T-helper 1 cell treated with Interleukin-12 subunit alpha and Interleukin-12 subunit beta and Interleukin-4 antibody, amounts not matched to agents 30 μg/mL and 1 μg/mL, for 36 hours (primary cell): ENCODE measurements around the gene HSDL1.
"Not testable (repeated sequence)": the region's sequence is repeated elsewhere in the genome, so short reads cannot be mapped to it uniquely, and the experiment has no call there.

ENCODE experiments used
- H3K27ac Mint-ChIP-seq: one replicate; pipeline ENCODE4 v1.8.0; 2021; ENCODE audit warnings: mild to moderate bottlenecking, mixed read lengths
- H3K27me3 Mint-ChIP-seq: one replicate; pipeline ENCODE4 v1.8.0; 2021; ENCODE audit warnings: low read depth, mixed read lengths
- H3K36me3 Mint-ChIP-seq: one replicate; pipeline ENCODE4 v1.8.0; 2021; ENCODE audit warnings: low read depth, mixed read lengths
- H3K4me1 Mint-ChIP-seq: one replicate; pipeline ENCODE4 v1.8.0; 2021; ENCODE audit warnings: low read depth, mixed read lengths
- H3K4me3 Mint-ChIP-seq: one replicate; pipeline ENCODE4 v1.8.0; 2021; ENCODE audit warnings: mild to moderate bottlenecking, moderate library complexity, mixed read lengths
- H3K9me3 Mint-ChIP-seq: one replicate; pipeline ENCODE4 v1.8.0; 2021; ENCODE audit warnings: mixed read lengths

Gene HSDL1

DNA sequence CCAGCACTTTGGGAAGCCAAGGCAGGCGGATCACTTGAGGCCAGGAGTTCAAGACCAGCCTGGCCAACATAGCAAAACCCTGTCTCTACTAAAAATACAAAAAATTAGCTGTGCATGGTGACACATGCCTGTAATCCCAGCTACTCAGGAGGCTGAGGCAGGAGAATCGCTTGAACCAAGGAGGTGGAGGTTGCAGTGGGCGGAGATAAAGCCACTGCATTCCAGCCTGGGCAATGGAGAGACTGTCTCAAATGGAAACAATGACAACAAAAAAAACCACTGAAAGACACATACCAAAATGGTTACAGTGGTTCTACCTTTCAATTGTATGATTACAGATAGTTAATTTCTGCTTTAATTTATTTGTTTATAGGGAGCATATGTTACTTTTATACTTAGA, 33.0 kb downstream of the HSDL1 start:
- H3K27me3 Mint-ChIP-seq, H3K9me3 Mint-ChIP-seq, H3K27ac Mint-ChIP-seq, H3K4me3 Mint-ChIP-seq: not testable (repeated sequence)
- Mint-ChIP-seq H3K4me1 (peaks cover 20% of the 10 kb centered on the region), H3K36me3 (peaks cover 13% of the 10 kb centered on the region)

DNA sequence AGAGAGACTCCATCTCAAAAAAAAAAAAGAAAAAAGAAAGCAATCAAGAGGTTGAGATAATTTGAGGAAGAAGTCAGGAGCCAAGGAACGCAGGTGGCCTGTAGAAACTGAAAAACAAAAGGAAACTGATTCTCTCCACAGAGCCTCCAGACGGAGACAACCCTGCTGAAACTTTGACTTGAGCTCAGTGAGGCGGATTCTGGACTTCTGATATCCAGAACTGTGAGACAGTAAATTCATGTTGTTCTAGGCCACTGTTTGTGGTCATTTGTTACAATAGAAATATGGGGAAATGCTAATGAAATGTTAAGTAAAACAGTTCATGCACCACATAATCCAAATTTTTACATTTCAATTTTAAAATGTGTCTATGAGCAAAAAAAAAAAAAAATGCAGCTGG, 33.5 kb downstream of the HSDL1 start:
- Mint-ChIP-seq H3K27me3 (no peaks in the 10 kb centered on the region), H3K27ac (no peak overlapping the region), H3K4me1 (peaks cover 20% of the 10 kb centered on the region), H3K9me3 (no peaks in the 10 kb centered on the region), H3K36me3 (peaks cover 13% of the 10 kb centered on the region), H3K4me3 (no peak overlapping the region)

DNA sequence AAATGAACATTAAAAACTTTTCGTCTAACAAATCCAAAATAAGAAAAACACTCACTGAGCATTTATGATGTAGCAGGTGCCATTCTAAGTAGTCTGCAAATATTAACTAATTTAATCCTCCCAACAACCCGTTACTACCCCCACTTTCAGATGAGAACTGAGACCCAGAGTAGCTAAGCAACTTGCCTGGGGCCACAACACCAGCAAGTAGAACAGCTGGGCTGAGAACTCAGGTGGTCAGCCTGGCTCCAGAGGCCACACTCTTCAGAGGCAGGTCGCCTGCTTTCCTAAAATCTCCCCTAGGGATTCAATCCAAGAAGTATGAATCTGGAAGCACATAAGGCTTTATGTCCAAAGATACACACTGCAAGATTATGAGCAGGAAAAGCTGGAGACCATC, 34.5 kb downstream of the HSDL1 start:
- H3K4me1 Mint-ChIP-seq: peaks cover 12% of the 10 kb centered on the region
- no peaks in the 10 kb centered on the region for H3K27me3 Mint-ChIP-seq
- H3K9me3 Mint-ChIP-seq: no peaks in the 10 kb centered on the region
- peaks cover 13% of the 10 kb centered on the region for H3K36me3 Mint-ChIP-seq
- H3K4me3 Mint-ChIP-seq: no peak overlapping the region
- H3K27ac Mint-ChIP-seq: no peak overlapping the region

DNA sequence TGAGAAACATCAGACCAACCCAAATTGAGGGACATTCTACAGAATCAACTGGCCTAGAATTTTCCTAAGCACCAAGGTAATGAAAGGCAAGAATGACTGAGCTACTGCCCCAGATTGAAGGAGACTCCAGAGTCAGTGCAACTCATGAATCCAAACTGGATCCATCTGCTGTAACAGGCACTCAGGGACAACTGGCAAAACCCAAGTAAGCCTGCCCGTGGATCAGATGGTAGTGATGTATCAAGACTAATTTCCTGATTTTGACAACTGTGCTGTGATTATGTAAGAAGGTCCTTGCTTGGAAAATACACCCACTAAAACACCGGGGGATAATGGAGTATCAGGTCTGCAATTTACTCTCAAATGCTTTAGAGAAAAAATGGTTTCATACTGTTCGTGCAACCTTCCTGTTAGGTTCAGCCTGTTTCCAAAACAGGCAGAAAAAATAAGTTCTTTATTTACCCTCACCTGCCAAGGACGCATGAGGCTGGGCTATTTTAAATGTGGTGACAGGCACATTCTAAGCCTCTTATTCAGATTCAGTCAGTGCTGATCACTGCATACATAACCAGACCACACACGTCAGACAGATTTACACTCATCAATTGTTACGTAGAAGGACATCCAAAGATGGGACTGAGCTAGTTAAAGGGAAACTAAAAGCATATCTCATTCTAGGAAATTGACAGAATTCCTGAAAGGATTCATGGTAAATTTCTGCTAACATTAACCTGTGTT, 35.2 kb downstream of the HSDL1 start:
- no peaks in the 10 kb centered on the region for H3K9me3 Mint-ChIP-seq
- H3K27ac Mint-ChIP-seq: no peak overlapping the region
- no peaks in the 10 kb centered on the region for H3K27me3 Mint-ChIP-seq
- H3K36me3 Mint-ChIP-seq: peaks cover 13% of the 10 kb centered on the region
- peaks cover 11% of the 10 kb centered on the region for H3K4me1 Mint-ChIP-seq
- no peak overlapping the region for H3K4me3 Mint-ChIP-seq

DNA sequence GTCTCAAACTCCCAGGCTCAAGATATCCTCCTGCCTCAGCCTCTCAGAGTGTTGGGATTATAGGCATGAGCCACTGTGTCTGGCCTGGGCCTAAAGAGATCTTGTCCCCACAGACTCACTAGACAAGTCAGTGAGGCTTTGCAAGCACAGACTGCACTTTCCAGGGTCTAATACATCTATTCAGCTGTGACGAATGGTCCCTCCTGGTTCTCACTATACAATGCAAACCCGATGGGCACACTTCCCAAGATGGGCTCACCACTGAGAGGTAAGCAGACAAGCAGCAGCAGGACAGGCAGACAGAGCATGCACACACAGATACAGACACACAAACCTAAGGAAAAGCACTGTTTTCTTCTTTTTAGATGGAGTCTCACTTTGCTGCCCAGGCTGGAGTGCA, 37.1 kb downstream of the HSDL1 start:
- H3K27ac Mint-ChIP-seq: no peak overlapping the region
- H3K9me3 Mint-ChIP-seq: no peaks in the 10 kb centered on the region
- no peaks in the 10 kb centered on the region for H3K27me3 Mint-ChIP-seq
- H3K36me3 Mint-ChIP-seq: peaks cover 13% of the 10 kb centered on the region
- peaks cover 11% of the 10 kb centered on the region for H3K4me1 Mint-ChIP-seq
- H3K4me3 Mint-ChIP-seq: no peak overlapping the region

DNA sequence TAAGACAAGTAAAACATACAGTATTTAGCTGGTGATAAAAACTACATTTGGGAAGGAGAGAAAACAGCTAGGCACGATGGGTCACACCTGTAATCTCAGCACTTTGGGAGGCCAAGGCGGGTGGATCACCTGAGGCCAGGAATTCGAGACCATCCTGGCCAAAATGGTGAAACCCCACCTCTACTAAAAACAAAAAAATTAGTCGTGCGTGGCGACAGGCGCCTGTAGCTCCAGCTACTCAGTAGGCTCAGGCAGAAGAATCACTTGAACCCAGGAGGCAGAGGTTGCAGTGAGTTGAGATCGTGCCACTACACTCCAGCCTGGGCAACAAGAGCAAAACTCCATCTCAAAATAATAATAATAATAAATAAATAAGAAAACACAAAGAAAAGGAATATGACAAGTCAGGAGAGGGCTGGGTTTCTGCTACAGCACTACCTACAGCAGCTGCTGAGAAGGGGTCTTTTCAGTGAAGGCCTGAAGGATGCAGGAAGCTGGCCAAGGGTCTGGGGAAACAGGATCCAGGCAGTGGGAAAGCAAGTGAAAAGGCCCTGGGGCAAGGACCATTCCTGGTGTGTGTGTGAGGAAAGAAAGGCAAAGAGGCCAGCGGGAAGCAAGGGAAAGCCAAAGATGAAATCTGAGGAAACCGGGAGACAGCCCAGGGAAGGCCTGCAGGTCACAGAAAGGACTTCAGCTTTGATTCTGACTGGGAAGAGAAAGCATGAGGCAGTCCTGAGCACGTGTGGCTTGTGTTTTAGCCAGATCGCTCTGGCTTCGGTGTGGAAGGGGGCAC, 38.8 kb downstream of the HSDL1 start:
- Mint-ChIP-seq H3K36me3 (peaks cover 16% of the 10 kb centered on the region), H3K9me3 (no peaks in the 10 kb centered on the region), H3K27ac (no peak overlapping the region), H3K4me3 (no peak overlapping the region), H3K27me3 (no peaks in the 10 kb centered on the region), H3K4me1 (peaks cover 13% of the 10 kb centered on the region)

DNA sequence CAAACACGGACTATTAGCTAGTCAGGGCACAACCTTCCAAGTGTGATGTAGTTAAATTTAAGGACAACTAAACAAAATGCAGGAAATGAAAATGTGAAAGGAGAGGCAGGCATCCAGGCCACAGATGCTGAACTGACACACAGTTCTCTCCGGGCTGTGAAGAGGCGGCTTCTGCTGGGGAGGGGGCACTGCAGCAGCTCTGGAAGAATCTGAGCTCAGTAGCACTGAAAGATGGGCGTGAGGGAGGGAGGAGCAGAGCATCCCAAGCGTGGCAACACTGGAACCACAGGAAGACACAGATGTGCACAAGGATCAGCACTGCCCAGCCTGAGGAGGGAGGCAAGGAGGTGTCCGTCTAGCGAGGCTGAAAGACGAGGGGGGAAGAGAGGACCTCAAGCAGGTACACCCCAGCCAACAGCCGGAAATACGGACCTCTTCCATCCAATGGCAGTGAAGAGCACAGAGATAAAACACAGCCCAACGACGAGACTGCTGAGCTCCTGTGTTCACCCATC, 39.6 kb downstream of the HSDL1 start:
- no peaks in the 10 kb centered on the region for H3K9me3 Mint-ChIP-seq
- no peak overlapping the region for H3K4me3 Mint-ChIP-seq
- H3K27ac Mint-ChIP-seq: no peak overlapping the region
- H3K4me1 Mint-ChIP-seq: peaks cover 7% of the 10 kb centered on the region
- peaks cover 13% of the 10 kb centered on the region for H3K36me3 Mint-ChIP-seq
- no peaks in the 10 kb centered on the region for H3K27me3 Mint-ChIP-seq

DNA sequence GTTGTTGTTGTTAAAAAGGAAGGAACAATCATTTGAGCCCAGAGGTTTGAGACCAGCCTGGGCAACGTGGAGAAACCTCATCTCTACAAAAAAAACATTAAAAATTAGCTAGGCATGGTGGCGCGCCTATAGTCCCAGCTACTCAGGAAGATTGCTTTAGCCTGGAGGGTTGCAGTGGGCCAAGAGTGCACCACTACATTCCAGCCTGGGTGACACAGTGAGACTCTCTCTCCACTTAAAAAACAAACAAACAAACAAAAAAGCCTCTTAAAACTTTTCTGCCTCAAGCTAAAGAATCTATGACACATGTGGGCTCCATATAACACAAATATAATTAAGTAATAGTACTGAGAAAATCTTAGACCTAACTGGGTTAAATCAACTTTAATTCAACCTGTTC, 40.7 kb downstream of the HSDL1 start:
- Mint-ChIP-seq H3K4me3 (no peak overlapping the region), H3K9me3 (no peaks in the 10 kb centered on the region), H3K36me3 (peaks cover 13% of the 10 kb centered on the region), H3K27me3 (no peaks in the 10 kb centered on the region), H3K27ac (no peak overlapping the region), H3K4me1 (peaks cover 9% of the 10 kb centered on the region)

DNA sequence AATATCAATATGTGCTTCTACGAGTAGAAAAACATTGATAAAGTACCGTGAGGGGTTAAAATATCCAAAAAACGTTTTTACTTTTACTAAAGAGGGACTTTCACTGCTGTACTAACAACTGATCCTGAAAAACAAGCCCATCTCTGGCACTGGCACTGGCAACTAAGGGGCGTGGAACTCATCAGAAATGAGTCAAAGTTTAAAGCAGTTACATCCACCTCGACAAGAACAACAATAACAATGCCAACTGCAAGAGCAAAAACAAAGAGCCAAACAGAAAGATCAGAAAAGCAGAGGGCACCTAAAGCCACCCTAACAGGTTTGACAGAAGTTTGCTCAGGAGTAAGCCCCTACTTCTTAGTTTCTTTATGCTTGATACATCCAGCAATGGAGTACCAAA, 41.3 kb downstream of the HSDL1 start:
- no peaks in the 10 kb centered on the region for H3K9me3 Mint-ChIP-seq
- no peak overlapping the region for H3K27ac Mint-ChIP-seq
- H3K4me3 Mint-ChIP-seq: no peak overlapping the region
- H3K4me1 Mint-ChIP-seq: peaks cover 14% of the 10 kb centered on the region
- peaks cover 15% of the 10 kb centered on the region for H3K36me3 Mint-ChIP-seq
- no peaks in the 10 kb centered on the region for H3K27me3 Mint-ChIP-seq

DNA sequence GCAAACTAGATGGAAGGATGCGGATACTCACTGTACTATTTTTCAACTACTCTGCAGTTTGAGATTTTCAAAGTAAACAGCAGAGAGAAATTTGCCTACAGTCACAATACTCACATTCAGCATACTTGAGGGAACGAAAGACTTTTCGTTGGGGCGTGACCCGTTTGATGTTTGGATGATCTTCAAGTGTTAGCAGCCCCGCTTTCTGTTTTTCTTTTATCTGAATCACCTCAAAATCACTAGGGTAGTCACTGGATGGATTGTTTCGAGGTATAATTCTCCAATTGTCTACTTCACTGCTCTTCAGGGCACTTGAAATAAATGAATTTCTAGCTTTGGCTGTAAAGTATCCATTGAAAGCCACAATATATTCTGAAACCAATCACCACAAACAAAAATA, 46.0 kb downstream of the HSDL1 start:
- Mint-ChIP-seq H3K9me3 (no peaks in the 10 kb centered on the region), H3K4me3 (no peak overlapping the region), H3K27ac (no peak overlapping the region)

DNA sequence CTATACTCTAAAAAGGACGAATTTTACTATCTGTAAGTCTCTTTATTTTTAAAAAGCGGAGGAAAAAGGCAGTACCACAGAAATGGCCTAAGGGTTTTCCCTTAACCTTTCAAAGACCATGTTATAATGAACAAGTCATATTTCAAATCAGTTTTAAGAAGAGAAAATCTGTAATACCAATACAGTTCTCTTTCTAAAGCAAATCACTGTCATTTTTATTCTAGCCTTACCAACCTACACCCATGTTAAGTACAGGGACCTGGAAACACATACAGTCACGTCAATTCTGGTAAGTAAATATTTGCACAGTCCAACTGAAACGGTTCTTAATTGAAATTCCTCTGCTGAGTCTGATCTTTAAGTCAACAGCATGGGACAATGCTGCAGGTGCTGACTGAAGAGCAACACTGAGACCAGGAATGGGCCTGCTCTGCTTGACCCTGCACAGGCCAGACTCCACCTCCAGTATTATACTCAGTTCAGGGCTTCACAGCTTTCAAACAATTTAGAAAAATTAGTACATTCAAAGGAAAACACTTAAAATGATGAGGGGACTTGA, 48.5 kb downstream of the HSDL1 start:
- Mint-ChIP-seq H3K4me1 (peaks cover 11% of the 10 kb centered on the region), H3K36me3 (peaks cover 50% of the 10 kb centered on the region), H3K27ac (no peak overlapping the region), H3K9me3 (no peaks in the 10 kb centered on the region), H3K4me3 (no peak overlapping the region), H3K27me3 (no peaks in the 10 kb centered on the region)

More for the DNA sequence above, 46.0 kb downstream of the HSDL1 start:
- H3K27me3 Mint-ChIP-seq: no peaks in the 10 kb centered on the region
- H3K36me3 Mint-ChIP-seq: peaks cover 39% of the 10 kb centered on the region
- peaks cover 12% of the 10 kb centered on the region for H3K4me1 Mint-ChIP-seq

DNA sequence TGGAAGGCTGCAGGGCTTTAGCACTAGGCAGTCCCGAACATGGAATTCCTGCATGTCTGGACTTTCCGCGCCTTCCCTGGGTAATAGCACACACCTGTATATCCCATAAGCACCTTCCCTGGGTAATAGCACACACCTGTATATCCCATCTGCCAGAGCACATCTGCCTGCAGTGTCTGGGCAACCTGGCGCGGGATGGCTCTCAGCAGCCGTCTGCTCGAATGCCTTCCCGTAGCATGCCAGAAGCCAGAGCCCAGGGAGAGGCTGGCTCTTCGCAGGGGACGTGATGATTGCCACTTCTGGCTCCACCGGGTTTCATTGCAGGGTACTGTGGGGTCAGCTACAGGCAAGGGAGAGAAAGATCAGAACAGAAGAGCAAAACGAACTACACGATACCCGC, 49.5 kb downstream of the HSDL1 start:
- peaks cover 57% of the 10 kb centered on the region for H3K36me3 Mint-ChIP-seq
- no peaks in the 10 kb centered on the region for H3K9me3 Mint-ChIP-seq
- H3K4me1 Mint-ChIP-seq: peaks cover 11% of the 10 kb centered on the region
- H3K27ac Mint-ChIP-seq: no peak overlapping the region
- no peak overlapping the region for H3K4me3 Mint-ChIP-seq
- H3K27me3 Mint-ChIP-seq: no peaks in the 10 kb centered on the region

DNA sequence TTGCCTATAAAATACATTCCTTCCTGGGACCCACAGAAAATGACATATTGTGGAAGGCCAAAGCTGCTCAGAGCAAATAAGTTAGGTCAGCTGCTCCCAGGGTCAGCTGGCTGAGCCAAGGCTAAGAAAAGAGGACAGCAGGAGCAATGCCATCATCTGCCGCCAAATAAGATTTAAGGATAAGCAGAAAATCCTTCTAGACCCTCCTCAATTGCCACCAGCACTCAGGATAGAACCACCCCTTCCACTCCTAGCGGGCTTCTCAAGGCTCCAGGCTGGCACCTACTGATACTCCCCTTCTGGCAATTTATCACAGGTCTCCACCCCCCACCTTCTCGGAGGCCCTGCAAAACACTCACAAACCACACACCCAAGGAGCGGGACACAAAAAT, 51.1 kb downstream of the HSDL1 start:
- Mint-ChIP-seq H3K4me1 (peaks cover 13% of the 10 kb centered on the region), H3K27me3 (no peaks in the 10 kb centered on the region), H3K9me3 (no peaks in the 10 kb centered on the region), H3K36me3 (peaks cover 60% of the 10 kb centered on the region), H3K4me3 (no peak overlapping the region), H3K27ac (no peak overlapping the region)

DNA sequence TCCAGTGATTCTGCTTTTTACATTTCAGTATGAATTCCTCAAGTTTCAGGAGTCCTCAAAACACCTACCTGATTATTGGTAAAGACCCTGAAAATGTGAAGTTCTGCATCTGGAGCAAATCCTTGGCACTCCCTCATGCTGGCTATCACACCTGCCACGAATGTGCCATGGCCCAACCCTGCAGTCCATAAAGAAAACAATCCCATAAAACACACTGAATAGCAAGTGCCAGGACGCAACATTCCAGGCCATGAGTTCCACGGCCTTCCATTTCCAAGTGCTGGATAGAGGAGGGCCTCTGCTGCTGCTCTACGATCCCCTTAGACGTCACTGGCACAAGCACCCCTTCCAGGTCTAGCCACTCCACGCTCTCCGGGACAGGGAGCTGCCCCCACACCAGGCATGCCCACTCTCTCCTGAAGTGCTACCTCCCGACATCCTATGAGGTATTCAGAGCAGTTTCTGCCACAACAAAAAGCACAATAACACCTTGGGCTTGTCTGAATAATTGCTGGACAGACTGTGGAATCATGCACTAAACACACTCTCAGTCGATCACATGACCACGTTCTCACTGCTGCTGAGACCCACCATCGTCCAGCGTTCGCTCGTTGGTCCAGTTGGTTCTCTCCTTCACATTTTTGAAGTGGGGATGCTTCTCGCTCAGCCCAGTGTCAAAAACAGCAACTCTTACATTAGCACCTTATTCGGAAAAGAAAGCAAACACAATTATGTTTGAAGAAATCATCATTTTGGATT, 51.7 kb downstream of the HSDL1 start:
- no peak overlapping the region for H3K27ac Mint-ChIP-seq
- no peaks in the 10 kb centered on the region for H3K9me3 Mint-ChIP-seq
- no peak overlapping the region for H3K4me3 Mint-ChIP-seq
- H3K4me1 Mint-ChIP-seq: peaks cover 15% of the 10 kb centered on the region
- H3K27me3 Mint-ChIP-seq: no peaks in the 10 kb centered on the region
- H3K36me3 Mint-ChIP-seq: peaks cover 60% of the 10 kb centered on the region
